ENCODE measurements around the gene LYRM4.

LYRM4 gene

DNA sequence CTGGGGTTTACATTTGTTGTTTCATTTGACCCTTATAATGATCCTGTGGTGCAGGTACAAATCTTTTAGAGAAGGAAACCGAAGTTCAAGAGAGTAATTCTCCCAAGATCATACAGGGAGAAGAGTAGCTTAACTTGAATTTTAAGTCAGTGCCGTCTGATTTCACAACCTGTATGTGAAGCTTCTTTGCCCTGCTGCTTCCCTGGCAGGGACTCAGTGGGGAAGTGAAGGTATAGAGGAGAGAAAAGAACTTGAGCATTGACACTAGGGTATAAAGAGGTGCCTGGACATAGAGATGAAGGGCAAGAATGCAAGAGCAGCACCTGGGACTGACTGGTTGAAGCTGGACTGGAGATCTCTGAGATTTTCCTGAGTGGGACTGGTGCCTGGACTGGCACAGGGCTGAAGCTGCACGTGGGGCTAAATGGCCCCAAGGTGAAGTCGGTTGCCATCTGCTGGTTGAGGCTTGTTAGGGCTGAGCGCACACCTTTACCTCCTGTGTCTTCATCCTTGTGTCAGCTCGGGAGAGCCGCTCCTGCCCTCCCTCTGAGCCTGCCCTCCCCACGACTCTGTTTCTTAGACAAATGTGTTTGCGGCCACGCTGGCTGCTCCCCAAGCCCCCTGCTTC, 42.4 kb upstream of the LYRM4 start:
- Histone ChIP-seq H3K36me3 (no peaks in the 10 kb centered on the region), H3K27me3 (no peaks in the 10 kb centered on the region), H3K4me3 (ENCODE audit: low read depth in 1 of 2, low read length in 1 of 2) (no peak overlapping the region), H3K4me1 (ENCODE audit: control insufficient read depth in 1 of 2, insufficient read depth in 1 of 2, low read depth in 1 of 2, low read length in 1 of 2) (peaks cover 0 to 5% of the 10 kb centered on the region in 2 experiments), H3K27ac (no peak overlapping the region), H3K9me3 (no peaks in the 10 kb centered on the region)
- TF ChIP-seq, protein P1, sequence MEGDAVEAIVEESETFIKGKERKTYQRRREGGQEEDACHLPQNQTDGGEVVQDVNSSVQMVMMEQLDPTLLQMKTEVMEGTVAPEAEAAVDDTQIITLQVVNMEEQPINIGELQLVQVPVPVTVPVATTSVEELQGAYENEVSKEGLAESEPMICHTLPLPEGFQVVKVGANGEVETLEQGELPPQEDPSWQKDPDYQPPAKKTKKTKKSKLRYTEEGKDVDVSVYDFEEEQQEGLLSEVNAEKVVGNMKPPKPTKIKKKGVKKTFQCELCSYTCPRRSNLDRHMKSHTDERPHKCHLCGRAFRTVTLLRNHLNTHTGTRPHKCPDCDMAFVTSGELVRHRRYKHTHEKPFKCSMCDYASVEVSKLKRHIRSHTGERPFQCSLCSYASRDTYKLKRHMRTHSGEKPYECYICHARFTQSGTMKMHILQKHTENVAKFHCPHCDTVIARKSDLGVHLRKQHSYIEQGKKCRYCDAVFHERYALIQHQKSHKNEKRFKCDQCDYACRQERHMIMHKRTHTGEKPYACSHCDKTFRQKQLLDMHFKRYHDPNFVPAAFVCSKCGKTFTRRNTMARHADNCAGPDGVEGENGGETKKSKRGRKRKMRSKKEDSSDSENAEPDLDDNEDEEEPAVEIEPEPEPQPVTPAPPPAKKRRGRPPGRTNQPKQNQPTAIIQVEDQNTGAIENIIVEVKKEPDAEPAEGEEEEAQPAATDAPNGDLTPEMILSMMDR (IDR thresholded peaks at IDR 0.05) = no peak

GRCh38 chr6:5302220-5302946, 41.6 kb upstream of the LYRM4 start:
- peaks cover 0 to 5% of the 10 kb centered on the region in 2 experiments for H3K4me1 ChIP-seq (ENCODE audit: control insufficient read depth in 1 of 2, insufficient read depth in 1 of 2, low read depth in 1 of 2, low read length in 1 of 2)
- no peak overlapping the region for H3K4me3 ChIP-seq (ENCODE audit: low read depth in 1 of 2, low read length in 1 of 2)
- H3K36me3 ChIP-seq = no peaks in the 10 kb centered on the region
- H3K27ac ChIP-seq = no peak overlapping the region
- no peaks in the 10 kb centered on the region for H3K27me3 ChIP-seq
- TF ChIP-seq, protein P1 (IDR thresholded peaks at IDR 0.05) = no peak
- H3K9me3 ChIP-seq = no peaks in the 10 kb centered on the region

- Histone ChIP-seq H3K4me1 (ENCODE audit: control insufficient read depth in 1 of 2, insufficient read depth in 1 of 2, low read depth in 1 of 2, low read length in 1 of 2) (peaks cover 0 to 5% of the 10 kb centered on the region in 2 experiments), H3K27ac (no peak overlapping the region), H3K36me3 (no peaks in the 10 kb centered on the region), H3K27me3 (no peaks in the 10 kb centered on the region), H3K4me3 (ENCODE audit: low read depth in 1 of 2, low read length in 1 of 2) (no peak overlapping the region), H3K9me3 (no peaks in the 10 kb centered on the region)
- TF ChIP-seq, protein P1 (IDR thresholded peaks at IDR 0.05) = no peak
Observed at GRCh38 chr6:5300206-5300764, 39.5 kb upstream of the LYRM4 start.

DNA sequence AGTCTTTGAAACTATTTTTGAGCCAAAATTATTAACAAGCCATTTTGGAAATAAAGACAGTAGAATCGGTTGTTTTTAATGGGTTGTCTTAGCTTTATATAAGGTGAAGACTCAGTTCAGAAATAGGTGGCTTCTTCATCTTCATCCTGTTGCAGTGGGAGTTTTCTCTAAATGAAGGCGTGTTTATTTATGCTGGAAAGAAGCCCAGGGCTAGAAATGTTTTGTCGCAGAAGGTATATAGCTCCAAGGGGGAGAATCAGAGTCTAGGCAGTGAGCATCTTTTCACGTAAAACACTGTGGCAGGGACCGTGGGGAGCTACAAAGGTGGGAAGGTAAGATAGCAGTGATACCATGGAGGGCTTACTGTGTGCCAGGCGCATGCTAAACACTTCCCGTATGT, 34.9 kb upstream of the LYRM4 start:
- no peaks in the 10 kb centered on the region for H3K9me3 ChIP-seq
- H3K4me1 ChIP-seq (ENCODE audit: control insufficient read depth in 1 of 2, insufficient read depth in 1 of 2, low read depth in 1 of 2, low read length in 1 of 2) = peaks cover 0 to 6% of the 10 kb centered on the region in 2 experiments

GRCh38 chr6:5294392-5295211, 33.9 kb upstream of the LYRM4 start:
- H3K9me3 ChIP-seq = no peaks in the 10 kb centered on the region
- H3K4me3 ChIP-seq (ENCODE audit: low read depth in 1 of 2, low read length in 1 of 2) = no peak overlapping the region
- H3K27me3 ChIP-seq = no peaks in the 10 kb centered on the region
- H3K27ac ChIP-seq = no peak overlapping the region
- TF ChIP-seq, protein P1 (IDR thresholded peaks at IDR 0.05) = no peak
- H3K4me1 ChIP-seq (ENCODE audit: control insufficient read depth in 1 of 2, insufficient read depth in 1 of 2, low read depth in 1 of 2, low read length in 1 of 2) = peaks cover 0 to 6% of the 10 kb centered on the region in 2 experiments
- H3K36me3 ChIP-seq = no peaks in the 10 kb centered on the region

More for the DNA sequence above, 34.9 kb upstream of the LYRM4 start:
- TF ChIP-seq, protein P1 (IDR thresholded peaks at IDR 0.05) = no peak
- Histone ChIP-seq H3K27ac (no peak overlapping the region), H3K4me3 (ENCODE audit: low read depth in 1 of 2, low read length in 1 of 2) (no peak overlapping the region), H3K36me3 (no peaks in the 10 kb centered on the region), H3K27me3 (no peaks in the 10 kb centered on the region)
